ENCODE results near the gene SERPINA4.

SERPINA4 gene

DNA sequence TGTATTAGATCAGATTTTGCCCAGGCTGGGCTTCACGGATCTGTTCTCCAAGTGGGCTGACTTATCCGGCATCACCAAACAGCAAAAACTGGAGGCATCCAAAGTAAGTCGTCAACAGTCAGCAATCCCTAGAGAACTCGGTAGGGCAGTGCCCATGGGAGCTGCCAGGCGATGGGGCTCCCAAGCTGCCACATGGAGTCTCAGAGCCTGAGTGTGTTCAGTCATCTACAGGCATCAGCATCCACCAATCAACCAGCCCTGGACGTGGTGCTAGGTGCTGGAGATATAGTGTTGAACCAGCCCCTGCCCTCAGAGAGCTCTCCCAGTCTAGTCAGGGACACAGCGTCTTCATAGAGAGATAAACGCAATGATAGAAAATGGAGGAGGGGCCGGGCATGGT is 6.9 kb downstream of the SERPINA4 start:
- TF ChIP-seq EP300 (IDR thresholded peaks at IDR 0.05; ENCODE audit: borderline replicate concordance) (no peak), TAF1 (IDR thresholded peaks at IDR 0.05; ENCODE audit: low read depth) (no peak), FOXM1 (IDR thresholded peaks at IDR 0.05; ENCODE audit: borderline replicate concordance, low read depth) (no peak), ZBTB7A (IDR thresholded peaks at IDR 0.05; ENCODE audit: low read depth) (no peak), YY1 (IDR thresholded peaks at IDR 0.05; ENCODE audit: low read depth) (no peak), RAD21 (IDR thresholded peaks at IDR 0.05; ENCODE audit: low read depth) (no peak), TCF12 (IDR thresholded peaks at IDR 0.05; ENCODE audit: low read depth) (no peak)
- TF ChIP-seq, protein P1, sequence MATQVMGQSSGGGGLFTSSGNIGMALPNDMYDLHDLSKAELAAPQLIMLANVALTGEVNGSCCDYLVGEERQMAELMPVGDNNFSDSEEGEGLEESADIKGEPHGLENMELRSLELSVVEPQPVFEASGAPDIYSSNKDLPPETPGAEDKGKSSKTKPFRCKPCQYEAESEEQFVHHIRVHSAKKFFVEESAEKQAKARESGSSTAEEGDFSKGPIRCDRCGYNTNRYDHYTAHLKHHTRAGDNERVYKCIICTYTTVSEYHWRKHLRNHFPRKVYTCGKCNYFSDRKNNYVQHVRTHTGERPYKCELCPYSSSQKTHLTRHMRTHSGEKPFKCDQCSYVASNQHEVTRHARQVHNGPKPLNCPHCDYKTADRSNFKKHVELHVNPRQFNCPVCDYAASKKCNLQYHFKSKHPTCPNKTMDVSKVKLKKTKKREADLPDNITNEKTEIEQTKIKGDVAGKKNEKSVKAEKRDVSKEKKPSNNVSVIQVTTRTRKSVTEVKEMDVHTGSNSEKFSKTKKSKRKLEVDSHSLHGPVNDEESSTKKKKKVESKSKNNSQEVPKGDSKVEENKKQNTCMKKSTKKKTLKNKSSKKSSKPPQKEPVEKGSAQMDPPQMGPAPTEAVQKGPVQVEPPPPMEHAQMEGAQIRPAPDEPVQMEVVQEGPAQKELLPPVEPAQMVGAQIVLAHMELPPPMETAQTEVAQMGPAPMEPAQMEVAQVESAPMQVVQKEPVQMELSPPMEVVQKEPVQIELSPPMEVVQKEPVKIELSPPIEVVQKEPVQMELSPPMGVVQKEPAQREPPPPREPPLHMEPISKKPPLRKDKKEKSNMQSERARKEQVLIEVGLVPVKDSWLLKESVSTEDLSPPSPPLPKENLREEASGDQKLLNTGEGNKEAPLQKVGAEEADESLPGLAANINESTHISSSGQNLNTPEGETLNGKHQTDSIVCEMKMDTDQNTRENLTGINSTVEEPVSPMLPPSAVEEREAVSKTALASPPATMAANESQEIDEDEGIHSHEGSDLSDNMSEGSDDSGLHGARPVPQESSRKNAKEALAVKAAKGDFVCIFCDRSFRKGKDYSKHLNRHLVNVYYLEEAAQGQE (IDR thresholded peaks at IDR 0.05; ENCODE audit: low read depth) = no peak
- TF ChIP-seq, protein P2, sequence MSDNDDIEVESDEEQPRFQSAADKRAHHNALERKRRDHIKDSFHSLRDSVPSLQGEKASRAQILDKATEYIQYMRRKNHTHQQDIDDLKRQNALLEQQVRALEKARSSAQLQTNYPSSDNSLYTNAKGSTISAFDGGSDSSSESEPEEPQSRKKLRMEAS (IDR thresholded peaks at IDR 0.05) = no peak
- TF ChIP-seq, protein P3, sequence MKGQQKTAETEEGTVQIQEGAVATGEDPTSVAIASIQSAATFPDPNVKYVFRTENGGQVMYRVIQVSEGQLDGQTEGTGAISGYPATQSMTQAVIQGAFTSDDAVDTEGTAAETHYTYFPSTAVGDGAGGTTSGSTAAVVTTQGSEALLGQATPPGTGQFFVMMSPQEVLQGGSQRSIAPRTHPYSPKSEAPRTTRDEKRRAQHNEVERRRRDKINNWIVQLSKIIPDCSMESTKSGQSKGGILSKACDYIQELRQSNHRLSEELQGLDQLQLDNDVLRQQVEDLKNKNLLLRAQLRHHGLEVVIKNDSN (IDR thresholded peaks at IDR 0.05) = no peak

DNA sequence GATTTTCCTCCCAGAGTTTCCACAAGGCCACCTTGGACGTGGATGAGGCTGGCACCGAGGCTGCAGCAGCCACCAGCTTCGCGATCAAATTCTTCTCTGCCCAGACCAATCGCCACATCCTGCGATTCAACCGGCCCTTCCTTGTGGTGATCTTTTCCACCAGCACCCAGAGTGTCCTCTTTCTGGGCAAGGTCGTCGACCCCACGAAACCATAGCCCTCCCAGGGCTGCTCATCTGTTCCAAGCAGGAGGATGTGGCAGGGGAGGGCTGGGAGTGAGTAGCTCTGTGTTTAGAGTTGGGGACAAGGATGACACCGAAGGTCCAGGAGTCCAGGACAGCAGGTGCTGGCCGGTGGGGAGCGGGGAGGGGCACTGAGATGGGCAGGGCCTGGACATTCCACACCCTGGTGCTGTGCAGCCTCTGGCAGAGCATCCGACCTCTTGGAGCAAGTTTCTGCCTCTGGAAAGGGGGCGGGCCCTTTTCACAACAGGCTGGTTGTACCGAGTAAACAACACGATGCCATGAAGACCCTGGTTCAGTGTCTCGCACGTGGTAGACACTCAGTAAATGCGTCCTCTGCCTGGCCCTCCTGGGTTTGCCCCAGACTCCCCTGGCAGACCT is 8.2 kb downstream of the SERPINA4 start:
- TF ChIP-seq, protein P2 (IDR thresholded peaks at IDR 0.05) = no peak
- TF ChIP-seq RAD21 (IDR thresholded peaks at IDR 0.05; ENCODE audit: low read depth) = no peak
- TF ChIP-seq TEAD4 (IDR thresholded peaks at IDR 0.05) = no peak
- no peak for TF ChIP-seq NFIC (IDR thresholded peaks at IDR 0.05)
- TF ChIP-seq, protein P1 (IDR thresholded peaks at IDR 0.05; ENCODE audit: low read depth) = no peak
- TF ChIP-seq, protein P3 (IDR thresholded peaks at IDR 0.05) = no peak
- TF ChIP-seq EP300 (IDR thresholded peaks at IDR 0.05; ENCODE audit: borderline replicate concordance) = no peak
- TF ChIP-seq YY1 (IDR thresholded peaks at IDR 0.05; ENCODE audit: low read depth) = no peak
- no peak for TF ChIP-seq CREB1 (IDR thresholded peaks at IDR 0.05; ENCODE audit: low read depth)
- no peak for TF ChIP-seq EGR1 (IDR thresholded peaks at IDR 0.05)
- no peak for TF ChIP-seq CEBPB (IDR thresholded peaks at IDR 0.05)
- no peak for TF ChIP-seq TCF12 (IDR thresholded peaks at IDR 0.05; ENCODE audit: low read depth)
- no peak for TF ChIP-seq TAF1 (IDR thresholded peaks at IDR 0.05; ENCODE audit: low read depth)
- no peak for TF ChIP-seq ZBTB7A (IDR thresholded peaks at IDR 0.05; ENCODE audit: low read depth)
- no peak for TF ChIP-seq FOXM1 (IDR thresholded peaks at IDR 0.05; ENCODE audit: borderline replicate concordance, low read depth)

DNA sequence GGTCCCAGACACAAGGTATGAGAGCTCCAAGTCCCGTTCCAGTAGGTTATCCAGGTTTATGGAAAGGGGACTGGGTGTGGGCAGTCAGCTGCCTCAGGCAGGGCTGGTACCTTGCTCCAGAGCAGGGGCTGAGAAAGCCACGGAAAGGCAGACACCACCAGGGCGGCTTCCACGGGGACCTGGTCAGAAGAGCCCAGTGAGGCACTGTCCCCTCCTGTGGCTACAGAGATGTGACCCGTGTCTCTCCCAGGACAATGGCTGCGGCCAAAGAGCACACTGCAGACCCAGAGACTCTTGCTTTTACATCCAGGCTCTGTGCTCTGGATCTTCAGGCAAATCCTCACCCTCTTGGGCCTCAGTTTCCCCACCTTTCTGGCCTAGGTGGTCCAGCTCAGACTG is 8.8 kb downstream of the SERPINA4 start:
- TF ChIP-seq YY1 (IDR thresholded peaks at IDR 0.05; ENCODE audit: low read depth) = no peak
- no peak for TF ChIP-seq FOXM1 (IDR thresholded peaks at IDR 0.05; ENCODE audit: borderline replicate concordance, low read depth)
- no peak for TF ChIP-seq TCF12 (IDR thresholded peaks at IDR 0.05; ENCODE audit: low read depth)
- no peak for TF ChIP-seq CEBPB (IDR thresholded peaks at IDR 0.05)
- no peak for TF ChIP-seq TAF1 (IDR thresholded peaks at IDR 0.05; ENCODE audit: low read depth)
- no peak for TF ChIP-seq TEAD4 (IDR thresholded peaks at IDR 0.05)
- TF ChIP-seq EGR1 (IDR thresholded peaks at IDR 0.05) = no peak
- TF ChIP-seq, protein P1 (IDR thresholded peaks at IDR 0.05; ENCODE audit: low read depth) = no peak
- TF ChIP-seq RAD21 (IDR thresholded peaks at IDR 0.05; ENCODE audit: low read depth) = no peak
- TF ChIP-seq CREB1 (IDR thresholded peaks at IDR 0.05; ENCODE audit: low read depth) = no peak
- TF ChIP-seq NFIC (IDR thresholded peaks at IDR 0.05) = no peak
- TF ChIP-seq, protein P2 (IDR thresholded peaks at IDR 0.05) = no peak
- TF ChIP-seq ZBTB7A (IDR thresholded peaks at IDR 0.05; ENCODE audit: low read depth) = no peak
- TF ChIP-seq EP300 (IDR thresholded peaks at IDR 0.05; ENCODE audit: borderline replicate concordance) = no peak
- TF ChIP-seq, protein P3 (IDR thresholded peaks at IDR 0.05) = no peak
